Uterus (tissue), 2 donors: Measurements from ENCODE around the gene BCO1.

Source experiments
- CTCF ChIP-seq, 4 experiments: fragments of 200-600 bp in 2 of 4; fragments of 450-650 bp in 2 of 4; sonication (generic) in 2 of 4; IDR thresholded peaks; one replicate each; pipeline ENCODE4 v1.5.1; 2016 to 2019; ENCODE audit warnings: antibody characterized with exemption in 4 of 4, mild to moderate bottlenecking in 2 of 4, moderate library complexity in 1 of 4
- POLR2A ChIP-seq, 2 donors: fragments of 450-650 bp; IDR thresholded peaks; one replicate each; pipeline ENCODE4 v1.6.1; 2016; ENCODE audit warnings: antibody characterized with exemption in 2 of 2, mild to moderate bottlenecking in 1 of 2, moderate library complexity in 1 of 2

- no peak for TF ChIP-seq CTCF (IDR thresholded peaks at IDR 0.05)
- TF ChIP-seq POLR2A (IDR thresholded peaks at IDR 0.05): no peak
These were observed 80.9 kb downstream of the BCO1 start for GRCh38 chr16:81319221-81319912.
